ENCODE measurements around the gene IKZF1. TPM values are rescaled to one million over a fixed set of nuclear protein-coding genes. Genes with fewer than 3 reads are reported as not detected.

IKZF1 gene
- total RNA-seq, 4 donors from 2014 or later = 25.3 to 108 (median 31.7) TPM

DNA sequence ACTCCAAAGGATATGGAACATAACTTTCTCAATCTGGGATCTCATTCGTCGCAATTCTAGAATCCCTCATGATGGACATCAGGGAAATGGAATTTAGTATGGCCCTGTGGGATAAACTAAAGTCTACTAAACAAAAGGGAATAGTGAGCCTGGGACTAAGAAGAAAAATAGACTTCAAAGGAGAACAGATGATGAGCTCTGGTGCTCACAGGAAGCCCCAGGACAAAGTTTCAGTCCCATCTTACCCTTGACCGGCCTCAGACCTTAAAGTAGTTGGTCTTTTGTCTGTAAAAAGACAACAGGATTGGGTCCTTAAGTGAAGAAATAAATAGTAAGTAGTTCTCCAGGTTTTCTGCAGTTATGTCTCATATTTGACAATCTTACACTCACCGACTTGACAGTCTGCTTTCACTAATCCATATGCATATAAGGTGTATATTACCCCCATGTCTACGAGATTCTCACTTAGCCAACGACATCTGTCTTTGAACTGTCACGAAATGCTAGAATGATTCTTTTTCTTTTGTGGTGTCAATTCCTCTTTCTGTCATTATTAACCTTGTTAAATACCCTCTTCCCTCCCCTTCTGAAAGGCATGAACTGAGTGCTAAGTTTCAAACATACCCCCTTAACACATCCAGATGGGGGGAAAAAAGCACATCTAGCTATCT is 10.9 kb upstream of the IKZF1 start:
- Histone ChIP-seq H3K4me3 (no peak overlapping the region), H3K4me1 (no peaks in the 10 kb centered on the region), H3K9me3 (no peaks in the 10 kb centered on the region), H3K36me3 (no peaks in the 10 kb centered on the region), H3K27ac (no peak overlapping the region), H3K27me3 (no peaks in the 10 kb centered on the region)
- DNase-seq = no peak
- TF ChIP-seq, protein P1, sequence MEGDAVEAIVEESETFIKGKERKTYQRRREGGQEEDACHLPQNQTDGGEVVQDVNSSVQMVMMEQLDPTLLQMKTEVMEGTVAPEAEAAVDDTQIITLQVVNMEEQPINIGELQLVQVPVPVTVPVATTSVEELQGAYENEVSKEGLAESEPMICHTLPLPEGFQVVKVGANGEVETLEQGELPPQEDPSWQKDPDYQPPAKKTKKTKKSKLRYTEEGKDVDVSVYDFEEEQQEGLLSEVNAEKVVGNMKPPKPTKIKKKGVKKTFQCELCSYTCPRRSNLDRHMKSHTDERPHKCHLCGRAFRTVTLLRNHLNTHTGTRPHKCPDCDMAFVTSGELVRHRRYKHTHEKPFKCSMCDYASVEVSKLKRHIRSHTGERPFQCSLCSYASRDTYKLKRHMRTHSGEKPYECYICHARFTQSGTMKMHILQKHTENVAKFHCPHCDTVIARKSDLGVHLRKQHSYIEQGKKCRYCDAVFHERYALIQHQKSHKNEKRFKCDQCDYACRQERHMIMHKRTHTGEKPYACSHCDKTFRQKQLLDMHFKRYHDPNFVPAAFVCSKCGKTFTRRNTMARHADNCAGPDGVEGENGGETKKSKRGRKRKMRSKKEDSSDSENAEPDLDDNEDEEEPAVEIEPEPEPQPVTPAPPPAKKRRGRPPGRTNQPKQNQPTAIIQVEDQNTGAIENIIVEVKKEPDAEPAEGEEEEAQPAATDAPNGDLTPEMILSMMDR (IDR thresholded peaks at IDR 0.05) = no peak
- no peak for TF ChIP-seq POLR2A (IDR thresholded peaks at IDR 0.05)

DNA sequence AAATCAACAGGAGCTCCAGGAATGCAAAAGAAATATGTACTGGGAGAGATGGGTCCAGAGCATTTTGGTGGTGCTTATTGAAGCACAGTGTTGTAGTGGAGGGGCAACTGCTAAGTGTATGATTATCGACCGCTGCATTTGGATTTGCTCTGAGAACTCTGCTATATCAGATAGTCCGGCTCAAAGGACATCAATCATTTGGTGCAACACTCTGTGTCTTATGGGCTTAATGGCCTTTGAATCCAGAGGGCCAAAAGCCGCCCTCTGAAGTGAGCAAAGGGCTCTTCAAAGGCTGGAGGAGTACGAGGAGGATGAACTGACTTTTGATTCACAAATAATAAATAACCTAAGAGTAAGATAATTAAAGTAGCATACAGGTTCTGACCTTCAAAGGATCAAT is 9.4 kb upstream of the IKZF1 start:
- DNase-seq = no peak
- Histone ChIP-seq H3K9me3 (no peaks in the 10 kb centered on the region), H3K4me1 (no peaks in the 10 kb centered on the region), H3K27me3 (no peaks in the 10 kb centered on the region), H3K27ac (no peak overlapping the region), H3K4me3 (no peak overlapping the region), H3K36me3 (no peaks in the 10 kb centered on the region)
- TF ChIP-seq POLR2A (IDR thresholded peaks at IDR 0.05) = no peak
- TF ChIP-seq, protein P1 (IDR thresholded peaks at IDR 0.05) = no peak

DNA sequence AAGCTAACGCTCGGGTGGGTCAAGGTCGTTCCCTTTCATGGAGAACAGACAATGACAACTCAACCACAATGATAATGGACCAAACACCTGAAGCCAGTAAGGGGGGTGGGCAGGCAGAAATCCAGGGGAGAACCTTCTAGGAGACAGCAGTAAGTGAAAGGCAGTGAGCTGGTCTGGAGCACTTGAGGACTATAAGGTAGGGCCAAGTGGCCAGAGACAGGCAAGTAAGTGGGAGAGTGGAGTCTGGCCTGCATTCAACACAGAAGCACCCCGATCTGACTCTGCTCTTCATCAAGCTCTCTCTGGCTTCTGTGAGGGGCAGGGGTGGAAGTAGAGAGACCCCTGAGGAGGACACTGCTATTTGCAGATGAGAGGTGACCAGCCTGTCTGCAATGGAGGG is 7.7 kb upstream of the IKZF1 start:
- H3K9me3 ChIP-seq = no peaks in the 10 kb centered on the region
- TF ChIP-seq POLR2A (IDR thresholded peaks at IDR 0.05) = no peak
- TF ChIP-seq, protein P1 (IDR thresholded peaks at IDR 0.05) = no peak
- H3K27me3 ChIP-seq = no peaks in the 10 kb centered on the region
- no peak for DNase-seq
- no peaks in the 10 kb centered on the region for H3K4me1 ChIP-seq
- H3K27ac ChIP-seq = no peak overlapping the region
- no peaks in the 10 kb centered on the region for H3K36me3 ChIP-seq
- H3K4me3 ChIP-seq = no peak overlapping the region

DNA sequence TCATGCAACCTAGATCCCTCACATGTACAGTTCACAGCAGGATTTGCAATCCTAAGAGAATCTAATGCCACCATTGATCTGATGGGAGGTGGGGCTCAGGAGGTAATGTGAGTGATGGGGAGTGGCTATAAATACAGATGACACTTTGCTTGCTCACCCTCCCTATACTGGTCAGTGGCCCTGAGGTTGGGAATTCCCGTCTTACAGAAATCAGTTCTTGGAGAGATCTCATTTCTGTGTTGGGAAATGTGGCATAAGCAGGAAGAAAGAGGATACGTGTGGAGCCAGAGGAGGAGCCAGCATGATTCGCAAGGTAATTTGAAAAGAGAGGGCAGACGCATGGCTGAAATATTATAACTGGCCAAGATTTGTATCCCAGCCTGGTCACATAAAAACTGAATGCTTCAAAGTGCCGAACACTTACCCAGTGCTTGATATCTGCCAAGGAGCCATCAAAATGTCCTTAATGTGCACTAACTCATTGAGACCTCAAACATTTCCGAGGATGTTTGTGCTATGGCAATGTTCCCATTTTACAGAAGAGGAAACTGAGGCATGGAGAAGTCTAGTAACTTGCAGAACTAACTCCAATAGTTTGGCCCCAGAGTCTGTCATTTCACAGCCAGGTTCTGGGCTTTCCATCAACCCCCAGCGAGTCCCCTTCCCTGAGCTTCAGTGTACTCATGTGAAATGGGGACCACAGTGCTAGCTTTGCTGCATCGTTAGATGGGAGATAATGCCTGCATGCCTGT is 5.5 kb upstream of the IKZF1 start:
- H3K9me3 ChIP-seq = no peaks in the 10 kb centered on the region
- DNase-seq = no peak
- no peak overlapping the region for H3K27ac ChIP-seq
- no peaks in the 10 kb centered on the region for H3K27me3 ChIP-seq
- TF ChIP-seq POLR2A (IDR thresholded peaks at IDR 0.05) = no peak
- TF ChIP-seq, protein P1 (IDR thresholded peaks at IDR 0.05) = no peak
- no peaks in the 10 kb centered on the region for H3K36me3 ChIP-seq
- H3K4me3 ChIP-seq = no peak overlapping the region
- H3K4me1 ChIP-seq = no peaks in the 10 kb centered on the region

DNA sequence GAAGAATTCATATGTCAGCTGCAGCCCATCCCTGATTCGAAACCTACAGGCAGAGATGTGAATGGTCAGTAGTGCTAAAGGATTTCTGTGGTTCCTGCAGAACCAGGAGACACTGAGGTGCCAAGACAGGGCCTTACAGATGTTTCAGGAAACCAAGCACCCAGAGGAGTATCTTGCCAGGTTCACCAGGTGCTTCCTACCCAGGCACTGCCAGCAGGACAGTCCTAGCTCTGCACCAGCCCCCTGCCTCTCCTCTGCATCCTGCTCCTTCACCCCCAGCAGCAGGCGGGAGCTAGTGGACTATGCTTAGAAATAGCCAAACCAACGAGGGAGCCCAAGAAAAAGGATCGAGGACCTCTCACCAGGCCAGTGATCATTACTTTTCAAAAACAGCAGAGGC is 4.2 kb upstream of the IKZF1 start:
- H3K36me3 ChIP-seq = no peaks in the 10 kb centered on the region
- DNase-seq = no peak
- peaks cover 0 to 2% of the 10 kb centered on the region in 2 donors for H3K27me3 ChIP-seq
- no peaks in the 10 kb centered on the region for H3K9me3 ChIP-seq
- no peak for TF ChIP-seq POLR2A (IDR thresholded peaks at IDR 0.05)
- TF ChIP-seq, protein P1 (IDR thresholded peaks at IDR 0.05) = no peak
- no peak overlapping the region for H3K27ac ChIP-seq
- H3K4me3 ChIP-seq = no peak overlapping the region
- no peaks in the 10 kb centered on the region for H3K4me1 ChIP-seq
